ENCODE measurements around the gene PALM. TPM values are rescaled to one million over a fixed set of nuclear protein-coding genes. Genes with fewer than 3 reads are reported as not detected.

PALM gene
- total RNA-seq, 1 experiment from 2014 or later: 22.1 TPM

GRCh38 chr19:709196-709964, 645 bp downstream of the PALM start:
- CTCF ChIA-PET: interaction anchor here (0.6 to 2.3 kb wide), 12 partner anchors 9 to 189 kb away, joined by 3 to 21 read pairs (median 7); no protein-coding TSS in a partner anchor
- TF ChIP-seq TEAD4 (CRISPR knock-in tag; IDR thresholded peaks at IDR 0.05) (no peak), ZNF281 (CRISPR knock-in tag; IDR thresholded peaks at IDR 0.05) (no peak), ATF2 (CRISPR knock-in tag; IDR thresholded peaks at IDR 0.05; ENCODE audit: borderline replicate concordance, low read depth) (no peak), STAT6 (CRISPR knock-in tag; conservative IDR thresholded peaks at IDR 0.05; ENCODE audit: low read depth) (no peak), ELF4 (CRISPR knock-in tag; IDR thresholded peaks at IDR 0.05; ENCODE audit: low read depth) (no peak), TEAD1 (CRISPR knock-in tag; IDR thresholded peaks at IDR 0.05) (no peak), E2F4 (CRISPR knock-in tag; IDR thresholded peaks at IDR 0.05; ENCODE audit: borderline replicate concordance, low read depth) (no peak), CTCF (IDR thresholded peaks at IDR 0.05) (no peak), IRF1 (CRISPR knock-in tag; IDR thresholded peaks at IDR 0.05) (no peak), TP53 (CRISPR knock-in tag; IDR thresholded peaks at IDR 0.05) (no peak), USF2 (CRISPR knock-in tag; IDR thresholded peaks at IDR 0.05) (no peak), OVOL2 (CRISPR knock-in tag; IDR thresholded peaks at IDR 0.05; ENCODE audit: borderline replicate concordance) (no peak), ZNF219 (CRISPR knock-in tag; IDR thresholded peaks at IDR 0.05; ENCODE audit: borderline replicate concordance) (no peak), ZNF423 (CRISPR knock-in tag; IDR thresholded peaks at IDR 0.05) (no peak), ZNF396 (CRISPR knock-in tag; IDR thresholded peaks at IDR 0.05; ENCODE audit: borderline replicate concordance) (no peak), ZSCAN18 (CRISPR knock-in tag; IDR thresholded peaks at IDR 0.05) (no peak), ETV6 (CRISPR knock-in tag; IDR thresholded peaks at IDR 0.05) (no peak), MXD4 (CRISPR knock-in tag; IDR thresholded peaks at IDR 0.05; ENCODE audit: borderline replicate concordance) (no peak), AR (CRISPR knock-in tag; IDR thresholded peaks at IDR 0.05) (no peak), SMAD3 (CRISPR knock-in tag; IDR thresholded peaks at IDR 0.05; ENCODE audit: borderline replicate concordance) (no peak)
- H3K36me3 Mint-ChIP-seq: peaks cover 4% of the 10 kb centered on the region
- H3K27me3 Mint-ChIP-seq (ENCODE audit: low read depth): peaks cover 26% of the 10 kb centered on the region
- no peak overlapping the region for H3K27ac Mint-ChIP-seq
- peaks cover 10% of the 10 kb centered on the region for H3K4me1 Mint-ChIP-seq
- peaks cover 5% of the 10 kb centered on the region; the same call in 1 of the 2 replicates for H3K9me3 Mint-ChIP-seq
- DNase-seq (ENCODE audit: low spot score) (no peak), ATAC-seq (no peak)
- peak overlapping the region; percentile 59 for H3K4me3 Mint-ChIP-seq
- POLR2A ChIA-PET: no interaction called here

Measured in WTC11 (cell line).